ENCODE data around the gene BCAS3.

The BCAS3 gene

GRCh38 chr17:61442136-61442775 lies 764.6 kb downstream of the BCAS3 start:
- H3K36me3 Mint-ChIP-seq, result peaks cover 9% of the 10 kb centered on the region
- peaks cover 12% of the 10 kb centered on the region for H3K9me3 Mint-ChIP-seq
- H3K4me1 Mint-ChIP-seq, result no peaks in the 10 kb centered on the region
- peaks cover 79% of the 10 kb centered on the region for H3K27me3 Mint-ChIP-seq
- no peak for ATAC-seq
- H3K27ac Mint-ChIP-seq, result no peak overlapping the region
- no peak overlapping the region for H3K4me3 Mint-ChIP-seq

All from stimulated activated memory B cell treated with anti-CD40 and anti-IgM and Interleukin-4, amounts not matched to agents 10 μg/mL and 1 μg/mL and 100 μg/mL, for 72 hours (primary cell).